GM18520 (cell line): ENCODE results near the gene MDM4.

Experiments used
- ATAC-seq: cut with Tn5 transposase; IDR thresholded peaks from one replicate; pipeline ENCODE4 v1.9.1; 2021; ENCODE audit not compliant: unreplicated experiment

MDM4 gene

DNA sequence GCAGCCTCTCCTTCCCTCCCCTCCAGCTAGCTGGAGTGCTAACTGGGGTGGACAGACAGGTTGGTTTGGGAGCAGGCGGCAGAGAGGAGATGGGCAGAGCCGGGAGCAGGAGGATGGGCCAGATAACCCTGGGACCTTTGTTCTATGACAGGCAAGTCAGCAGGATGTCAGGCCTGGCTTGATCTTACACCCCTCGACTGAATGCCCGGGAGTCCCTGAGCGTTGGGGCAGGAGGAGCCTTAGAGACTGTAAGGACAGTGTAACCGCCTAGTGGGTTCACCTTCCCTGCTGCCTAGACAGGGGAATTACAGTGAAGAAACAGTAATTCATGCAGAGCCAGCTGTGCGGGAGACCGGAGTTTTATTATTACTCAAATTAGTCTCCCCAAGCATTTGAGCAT, 60.2 kb downstream of the MDM4 start:
- no peak for ATAC-seq

DNA sequence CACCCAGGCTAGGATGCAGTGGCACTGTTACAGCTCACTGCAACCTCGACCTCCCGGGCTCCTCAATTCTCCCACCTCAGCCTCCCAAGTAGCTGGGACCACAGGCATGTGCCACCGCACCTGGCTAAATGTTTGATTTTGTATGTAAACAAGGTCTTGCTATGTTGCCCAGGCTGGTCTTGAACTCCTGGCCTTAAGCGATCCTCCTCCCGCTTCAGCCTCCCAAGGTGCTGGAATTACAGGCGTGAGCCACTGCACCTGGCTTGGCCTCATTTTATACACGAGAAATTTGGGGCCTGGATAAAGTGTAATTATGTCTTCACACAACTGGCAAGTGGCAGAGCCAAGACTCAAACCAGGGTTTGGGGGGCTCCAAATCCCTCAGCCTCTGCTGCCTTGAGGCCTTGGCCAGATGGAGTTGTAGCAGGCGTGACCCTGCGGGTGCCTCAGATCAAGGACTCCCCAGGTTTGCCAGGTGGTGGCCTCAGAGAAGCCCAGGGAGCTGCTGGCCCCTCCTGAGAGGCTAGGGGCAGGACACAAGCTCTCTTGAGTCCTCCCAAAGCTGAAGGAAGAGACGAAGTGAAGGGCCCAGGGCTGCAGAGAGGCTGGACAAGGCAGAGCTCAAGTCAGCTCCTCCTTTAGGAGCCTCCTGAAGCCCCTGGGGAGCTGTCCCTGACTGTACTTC, 61.7 kb downstream of the MDM4 start:
- no peak for ATAC-seq

DNA sequence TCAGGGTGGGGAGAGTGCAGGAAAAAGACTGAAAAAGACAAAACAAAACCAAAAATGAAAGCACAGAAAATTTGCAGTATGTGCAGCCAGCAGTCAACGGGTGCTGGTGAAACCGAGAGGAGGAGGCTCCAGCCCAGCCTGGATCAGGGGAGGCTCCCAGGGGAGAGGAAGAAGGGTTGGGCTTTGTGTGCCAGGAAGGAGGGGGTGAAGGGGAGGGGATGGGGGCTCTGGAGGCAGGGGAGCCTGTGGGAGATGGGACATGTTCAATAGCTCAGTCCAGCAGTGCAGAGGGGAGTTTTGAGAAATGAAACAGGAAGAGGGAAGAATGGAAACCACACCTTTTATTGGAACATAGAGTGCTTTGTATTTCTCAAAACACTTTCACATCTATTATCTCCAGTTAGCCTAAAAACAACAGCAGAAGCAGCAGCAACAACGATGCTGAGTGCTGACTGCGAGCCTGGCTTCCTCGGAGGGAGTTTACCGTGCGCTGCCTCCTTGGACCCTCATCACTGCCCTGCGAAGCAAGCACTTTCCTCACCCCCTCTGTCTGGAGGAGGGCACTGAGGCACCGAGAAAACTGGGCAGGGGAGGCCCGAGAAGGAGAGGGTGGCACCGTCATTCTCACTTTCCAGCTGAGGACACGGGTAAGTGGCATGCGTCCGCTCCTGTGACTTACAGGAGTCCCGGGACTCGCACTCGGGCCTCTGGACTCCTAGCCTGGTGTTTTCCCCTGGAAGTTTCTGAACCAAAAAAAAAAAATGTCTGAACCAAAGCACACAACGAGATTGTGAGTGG, 62.9 kb downstream of the MDM4 start:
- ATAC-seq = no peak

DNA sequence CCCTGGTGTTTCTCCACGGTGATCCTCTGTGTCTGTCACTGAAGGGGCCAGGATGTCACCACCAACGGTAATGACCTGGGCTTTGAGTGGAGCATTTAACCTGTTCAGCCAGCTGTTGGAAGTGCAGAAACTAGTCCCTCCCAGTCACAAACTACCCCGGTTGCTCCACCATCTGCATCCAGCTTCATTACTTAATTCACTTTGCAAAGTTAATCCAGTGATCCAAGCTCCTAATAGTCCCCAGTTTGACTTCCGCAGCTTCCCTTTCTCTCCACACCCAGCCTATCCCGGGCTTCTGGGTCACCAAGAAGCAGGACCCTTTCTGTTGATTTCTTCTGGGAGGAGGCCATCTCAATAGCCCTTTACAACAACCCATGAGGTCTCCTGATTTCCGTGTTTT, 63.5 kb downstream of the MDM4 start:
- ATAC-seq = no peak

DNA sequence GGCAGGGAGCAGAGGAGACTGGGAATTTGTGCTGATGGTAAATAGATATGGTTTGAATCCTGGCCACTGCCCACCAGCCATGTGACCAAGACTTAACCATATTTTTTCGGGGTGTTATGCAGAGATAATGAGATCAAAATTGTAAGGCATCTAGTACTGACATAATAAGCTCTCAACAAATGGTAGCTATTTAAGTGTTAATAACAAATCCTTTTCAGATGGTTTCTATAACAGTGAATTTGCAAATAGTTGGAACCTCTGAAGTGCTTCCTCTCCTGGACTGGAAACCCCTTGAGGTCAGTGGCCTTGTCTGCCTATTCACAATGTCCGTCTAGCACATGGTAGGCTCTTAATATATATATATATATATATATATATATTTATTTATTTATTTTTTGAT, 64.7 kb downstream of the MDM4 start:
- ATAC-seq = no peak

DNA sequence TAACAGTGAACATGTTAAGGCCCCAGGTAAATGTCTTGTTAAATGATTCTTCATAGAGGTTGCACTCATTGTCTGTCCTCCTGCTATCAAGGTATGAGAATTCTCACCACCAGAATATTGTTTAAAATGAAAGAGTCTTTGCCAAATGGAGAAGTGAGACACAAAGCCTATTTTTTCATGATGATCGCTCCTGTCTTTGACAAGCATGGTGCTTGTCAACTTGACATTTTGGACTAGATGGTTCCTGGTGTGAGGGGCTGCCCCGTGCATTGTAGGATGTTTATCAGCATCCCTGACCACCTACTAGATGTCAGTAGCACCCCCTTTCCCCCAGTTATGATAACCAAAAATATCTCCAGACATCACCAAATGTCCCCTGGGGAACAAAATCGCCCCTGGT, 65.6 kb downstream of the MDM4 start:
- ATAC-seq = no peak

DNA sequence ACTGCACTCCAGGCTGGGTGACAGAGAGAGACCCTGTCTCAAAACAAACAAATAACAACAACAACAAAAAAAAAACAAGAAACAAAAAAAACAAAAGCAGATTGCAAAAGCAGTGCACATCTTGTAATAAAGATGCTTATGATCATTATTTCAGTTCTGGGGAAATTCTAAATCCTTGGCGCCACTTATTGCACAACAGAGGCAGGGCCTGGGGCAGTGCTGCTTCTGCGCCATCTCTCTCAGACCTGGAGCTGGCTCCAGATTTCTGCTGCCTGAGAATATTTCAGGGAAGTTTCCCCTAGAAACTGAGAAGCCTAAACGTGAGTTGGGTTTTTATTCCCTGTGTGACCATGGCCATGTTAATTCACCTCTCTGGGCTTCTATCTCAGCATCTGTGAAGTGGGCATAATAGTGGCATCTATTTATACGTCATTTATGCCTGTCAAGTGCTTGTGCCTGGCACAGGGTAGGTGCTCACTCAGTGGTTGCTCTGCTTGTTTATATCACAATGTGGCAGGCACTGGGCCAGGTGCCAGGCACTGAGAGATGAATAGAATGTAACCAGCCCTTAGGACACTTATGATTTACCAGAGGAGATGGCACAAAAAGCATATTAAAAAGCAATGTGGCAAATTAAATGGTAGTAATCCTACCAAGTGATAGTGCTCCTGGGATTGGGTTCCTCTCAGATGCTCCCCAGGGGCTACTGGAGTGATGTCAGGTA, 67.9 kb downstream of the MDM4 start:
- ATAC-seq = no peak

DNA sequence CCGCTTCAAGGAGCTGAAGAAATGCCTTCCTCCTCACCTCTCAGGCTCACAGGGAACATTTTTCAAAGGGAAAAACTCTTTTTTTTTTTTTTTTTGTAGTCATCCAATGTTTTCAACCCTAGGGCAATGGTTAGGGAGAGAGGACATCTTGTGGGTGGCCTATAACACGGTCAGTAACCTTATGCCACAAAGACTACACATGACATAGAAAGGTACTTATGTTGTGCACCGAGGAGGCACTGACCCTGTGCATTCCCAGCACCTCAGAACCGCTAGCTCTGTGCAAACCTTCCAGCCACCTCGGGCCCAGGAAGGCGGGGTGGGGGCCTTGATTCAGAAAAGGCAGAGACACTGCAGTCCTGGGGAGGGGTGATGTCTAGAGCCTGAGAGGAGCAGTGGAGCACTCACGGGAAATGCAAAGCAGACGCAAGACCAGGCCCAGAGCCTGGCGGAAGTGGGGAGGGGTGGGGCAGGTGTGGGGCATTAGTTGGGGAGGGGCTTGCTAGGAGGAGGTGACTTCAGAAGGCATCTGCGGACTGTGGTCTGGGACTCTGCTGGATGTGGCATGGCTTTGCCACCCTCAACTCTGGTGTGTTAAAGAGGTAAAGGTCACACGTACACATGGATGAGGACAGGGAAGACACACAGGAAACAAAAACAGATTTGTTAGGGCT, 68.6 kb downstream of the MDM4 start:
- ATAC-seq = no peak

DNA sequence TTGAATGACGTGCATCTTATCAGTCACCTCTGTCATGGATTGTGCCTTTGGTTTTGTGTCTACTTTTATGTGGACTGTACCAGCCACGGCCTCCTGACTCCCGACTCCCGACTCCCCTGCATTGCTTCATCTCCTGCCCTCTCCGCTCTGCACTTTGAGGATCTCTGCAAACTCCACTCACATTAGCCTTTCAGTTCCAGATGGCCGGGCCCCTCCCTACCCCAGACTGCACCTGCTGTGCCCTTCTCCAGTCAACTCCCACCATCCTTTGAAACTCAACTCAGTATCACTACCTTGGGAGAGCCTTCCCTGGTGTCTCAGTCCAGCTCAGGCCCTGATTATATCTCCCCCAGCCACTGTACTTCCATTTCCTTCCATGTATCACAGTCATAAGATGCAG, 71.4 kb downstream of the MDM4 start:
- no peak for ATAC-seq

DNA sequence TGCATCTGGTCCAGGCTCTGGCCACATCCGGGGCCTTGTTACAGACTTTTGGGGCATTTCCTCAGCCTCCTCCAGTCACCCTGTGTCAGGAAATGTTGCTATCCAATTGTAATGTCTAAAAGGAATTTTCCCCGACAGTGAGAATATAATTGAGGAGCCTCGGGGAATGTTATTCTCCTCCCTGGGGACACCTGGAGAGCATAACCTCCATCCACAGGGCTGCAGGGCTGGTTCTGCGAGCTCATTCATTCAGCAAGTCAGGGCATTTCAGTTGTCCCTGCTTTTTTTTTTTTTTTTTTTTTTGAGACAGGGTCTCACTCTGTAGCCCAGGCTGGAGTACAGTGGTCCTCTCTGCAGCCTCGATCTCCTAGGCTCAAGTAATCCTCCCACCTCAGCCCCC, 72.6 kb downstream of the MDM4 start:
- ATAC-seq = no peak

DNA sequence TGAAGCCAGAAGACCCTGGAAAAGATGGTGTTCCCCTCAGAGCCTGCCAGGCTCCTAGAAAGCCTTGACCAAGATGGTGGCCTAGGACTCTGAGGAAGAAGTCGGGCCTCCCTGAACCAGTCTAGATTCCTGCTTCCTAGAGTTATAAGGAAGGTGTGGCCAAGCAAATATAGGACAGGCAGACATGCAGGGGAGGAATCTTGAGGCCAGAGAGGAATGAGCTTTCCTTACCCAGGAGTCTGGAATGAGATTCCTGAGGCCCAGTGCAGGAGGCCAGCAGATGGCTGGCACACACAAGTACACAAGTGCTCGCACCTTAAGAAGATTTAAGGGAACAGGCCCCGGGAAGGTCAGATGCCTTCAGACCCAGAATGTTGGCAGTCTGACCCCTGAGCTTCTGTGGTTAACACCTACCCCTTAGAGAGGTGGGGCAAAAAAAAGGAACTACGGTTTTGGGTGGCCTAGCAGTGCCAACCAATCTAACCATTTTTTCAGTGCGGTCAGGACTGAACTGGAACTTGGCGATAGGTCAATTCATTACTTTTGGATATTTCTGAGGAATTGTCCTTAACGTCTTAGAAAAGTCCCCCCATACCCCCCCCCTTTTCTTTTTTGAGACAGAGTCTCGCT, 73.3 kb downstream of the MDM4 start:
- no peak for ATAC-seq

DNA sequence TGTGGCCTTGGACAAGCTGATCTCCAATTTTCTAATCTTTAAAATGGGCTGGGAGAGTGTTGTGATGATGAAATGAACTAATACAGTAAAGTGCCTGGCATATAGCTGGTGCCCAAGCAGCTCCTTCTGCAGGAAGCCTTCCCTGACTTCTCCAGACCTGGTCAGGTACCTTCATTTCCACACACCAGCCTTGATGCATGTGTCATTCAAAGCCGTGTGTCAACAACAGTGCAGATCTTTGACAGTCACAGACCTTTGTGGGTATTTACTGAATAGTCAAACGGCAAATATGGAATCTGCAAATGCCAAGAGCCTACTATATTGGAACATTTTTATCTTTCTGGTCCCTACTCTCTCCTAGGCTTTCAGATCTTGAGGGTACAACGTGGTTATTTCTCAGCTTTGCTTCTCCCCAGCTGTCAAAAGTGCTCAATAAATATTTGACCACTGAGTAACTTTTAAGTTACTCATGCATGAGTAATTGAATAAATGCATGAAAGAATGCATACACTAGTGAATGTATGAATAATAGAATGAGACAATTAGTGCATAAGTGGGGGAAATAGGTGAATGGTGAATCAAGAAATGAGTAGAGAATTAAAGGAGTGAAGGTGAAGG, 75.4 kb downstream of the MDM4 start:
- ATAC-seq = no peak

DNA sequence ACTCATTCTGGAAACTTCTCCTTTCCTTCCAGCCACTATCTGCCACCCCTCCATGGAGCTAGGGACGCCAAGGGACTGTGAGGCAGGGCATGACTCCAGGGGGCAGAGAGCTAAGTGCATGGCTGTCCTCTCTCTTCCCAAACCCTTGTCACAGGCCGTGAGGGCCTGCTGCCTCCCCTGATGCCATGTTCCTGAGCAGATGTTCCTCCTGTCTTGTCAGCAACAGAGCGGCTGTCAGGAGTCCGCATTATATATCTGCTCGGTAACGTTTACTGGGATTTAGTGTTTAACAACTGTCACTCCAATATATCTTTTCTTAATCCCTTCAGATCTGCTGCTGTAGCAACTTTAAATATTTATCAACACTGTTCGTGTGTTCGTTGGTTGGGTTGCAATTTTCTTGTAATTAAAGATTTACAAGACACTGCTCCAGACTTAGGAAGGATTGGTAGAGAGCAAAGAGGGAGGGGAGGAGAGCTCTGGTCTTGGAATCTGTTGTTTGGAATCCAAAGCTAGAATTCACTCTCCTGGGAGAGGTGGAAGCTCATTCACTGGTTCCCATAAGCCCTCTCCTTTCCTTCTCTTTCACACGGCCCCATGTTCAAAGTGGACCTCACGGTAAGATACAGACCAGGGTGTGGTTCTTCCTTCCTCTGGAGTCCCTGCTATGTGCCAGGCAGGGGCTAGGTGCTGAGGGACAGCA, 76.2 kb downstream of the MDM4 start:
- no peak for ATAC-seq

DNA sequence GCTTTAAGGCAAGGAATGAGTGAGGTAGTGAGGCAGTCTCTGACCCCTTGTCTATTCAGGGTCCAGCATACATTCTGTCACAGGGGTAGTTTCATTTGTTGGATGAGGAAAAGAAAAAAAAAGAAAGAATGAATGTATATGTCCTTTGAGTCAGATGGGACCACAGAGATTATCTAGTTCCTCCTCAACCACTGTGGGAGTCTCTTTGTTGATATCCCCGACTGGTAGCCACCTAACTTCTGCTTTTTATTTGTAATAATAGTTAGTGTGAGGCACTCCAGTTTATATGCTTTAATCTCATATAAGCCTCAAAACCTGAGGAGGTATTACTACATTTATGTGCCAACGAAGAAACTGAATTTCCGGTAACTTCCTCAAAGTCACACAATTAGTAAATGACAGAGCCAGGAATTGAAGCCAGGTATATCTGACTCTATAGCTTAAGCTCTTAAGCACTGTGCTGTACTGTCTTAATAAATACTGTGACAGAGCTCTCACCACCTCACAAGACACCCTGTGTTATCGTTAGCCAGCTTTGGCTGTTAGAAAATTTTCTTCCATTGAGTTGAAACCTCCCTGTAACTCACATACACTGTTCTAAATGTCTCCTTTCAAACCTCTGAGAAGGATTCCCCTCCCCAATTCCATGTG, 82.2 kb downstream of the MDM4 start:
- no peak for ATAC-seq

DNA sequence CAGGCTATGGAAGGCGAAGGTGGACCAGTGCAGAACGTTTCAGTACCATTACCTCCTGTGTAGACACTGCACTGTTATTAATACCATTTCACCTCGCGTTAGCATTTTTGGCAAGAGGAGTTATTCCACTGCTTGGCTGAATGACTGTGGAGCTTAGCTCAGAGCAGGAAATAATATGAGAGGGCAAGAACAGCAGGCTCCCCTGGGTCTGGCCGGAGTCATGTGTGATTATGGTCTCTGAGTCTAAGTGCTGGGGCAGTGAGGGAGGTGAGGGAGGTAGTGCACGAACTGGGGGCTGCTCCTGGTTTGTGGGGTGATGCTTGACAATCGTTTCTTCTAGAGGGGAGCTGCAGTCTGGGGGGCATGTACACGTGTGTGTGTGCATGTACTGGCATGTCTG, 82.9 kb downstream of the MDM4 start:
- ATAC-seq = no peak

DNA sequence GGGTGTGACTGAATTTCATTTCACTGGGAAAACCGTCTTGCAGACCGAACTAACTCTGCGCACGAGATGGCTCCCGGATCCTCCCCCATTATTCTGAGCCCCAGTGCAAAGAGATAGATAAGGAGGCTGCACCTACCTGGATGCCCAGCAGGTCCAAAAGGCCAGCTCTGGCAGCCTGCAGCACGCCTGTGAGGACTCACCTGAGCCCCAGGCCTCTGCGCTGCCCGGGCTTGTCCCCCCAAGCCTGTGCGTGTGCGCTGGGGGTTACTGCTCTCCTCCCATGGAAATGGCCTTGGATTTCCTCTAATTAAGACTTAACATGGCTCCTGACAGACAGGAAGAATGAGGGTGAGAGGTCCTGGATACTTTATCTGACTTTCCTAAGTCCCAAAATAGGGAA, 83.4 kb downstream of the MDM4 start:
- no peak for ATAC-seq

DNA sequence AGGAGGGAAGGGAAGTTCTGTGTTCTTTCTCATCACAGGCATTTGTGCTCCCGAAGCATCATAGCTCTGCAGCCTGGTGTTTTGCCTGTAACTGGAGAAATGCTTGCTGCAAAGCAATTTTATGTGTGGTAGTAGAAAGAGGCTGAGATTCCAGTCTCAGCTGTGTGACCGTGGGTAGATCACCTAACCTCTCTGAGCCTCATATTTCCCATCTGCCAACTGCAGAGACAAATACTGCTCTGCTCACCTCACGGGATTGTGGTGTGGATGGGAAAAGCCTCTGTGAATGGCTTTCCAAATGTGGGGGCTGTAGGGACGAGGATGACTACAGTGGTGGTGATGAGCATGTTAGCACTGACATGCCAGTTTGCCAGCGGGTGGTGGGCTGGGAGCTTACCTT, 84.0 kb downstream of the MDM4 start:
- ATAC-seq = no peak

DNA sequence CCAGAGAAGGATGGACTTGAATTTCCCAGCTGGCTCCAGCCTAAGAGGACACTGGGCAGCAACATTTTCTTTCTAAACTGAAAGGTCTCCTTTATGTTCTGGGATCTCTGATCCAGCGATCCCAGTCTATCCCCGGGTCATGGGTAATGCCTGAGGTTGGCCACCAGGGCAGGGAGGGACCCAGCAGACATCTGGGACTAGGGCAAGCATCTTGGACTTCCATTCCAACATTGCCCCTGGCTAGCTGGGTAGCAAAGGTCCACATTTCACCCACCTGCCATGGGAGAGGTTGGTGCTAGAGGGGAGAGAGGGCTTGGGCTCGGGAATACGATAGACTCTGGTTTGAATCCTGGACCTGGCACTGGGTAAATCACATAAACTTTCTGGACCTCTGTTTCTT, 84.8 kb downstream of the MDM4 start:
- ATAC-seq = no peak

DNA sequence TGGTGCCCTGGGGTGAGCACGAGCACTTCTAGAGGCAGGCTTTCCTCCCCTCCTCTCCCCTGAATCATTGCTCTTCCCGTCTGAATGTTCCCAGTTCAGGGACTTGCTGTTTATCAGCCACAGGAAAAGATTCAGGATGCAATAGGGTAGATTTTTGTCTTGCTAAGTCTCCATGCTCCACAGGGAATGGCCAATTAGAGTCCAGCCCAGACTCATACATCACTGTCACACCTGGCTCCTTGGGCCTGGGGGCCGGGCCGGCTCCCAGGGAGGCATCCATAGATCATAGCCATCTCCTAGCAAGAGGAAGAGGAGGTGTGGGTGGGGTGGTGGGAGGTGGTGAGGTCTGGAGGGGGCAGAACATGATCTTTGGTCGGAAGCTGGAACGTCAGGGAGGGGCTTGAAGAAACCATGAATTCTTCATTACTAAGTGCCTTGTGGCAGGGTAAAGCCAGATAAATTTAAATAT, 85.9 kb downstream of the MDM4 start:
- no peak for ATAC-seq
